Measurements from ENCODE around the gene ABHD5.
A peak's percentile ranks its signal among the peaks of the same experiment; 100 is the strongest.
"Not testable (repeated sequence)": the region's sequence is repeated elsewhere in the genome, so short reads cannot be mapped to it uniquely, and the experiment has no call there.

Gene ABHD5

GRCh38 chr3:43690400-43691119 lies at the start of gene ABHD5:
Gene ABHD5 (plus strand): TSS chr3:43690938. CDS start chr3:43690993, 55 bp downstream.
- peak; percentile 97 for DNase-seq

- no peak for DNase-seq
These were observed 49.2 kb upstream of the ABHD5 start for GRCh38 chr3:43641306-43642114.

- DNase-seq = no peak
These were observed 46.3 kb upstream of the ABHD5 start for GRCh38 chr3:43644443-43644842.

- no peak for DNase-seq
These were observed 43.2 kb upstream of the ABHD5 start for GRCh38 chr3:43647331-43648166.

- no peak for DNase-seq
These were observed 41.8 kb upstream of the ABHD5 start for GRCh38 chr3:43648957-43649356.

- no peak for DNase-seq
These were observed 41.3 kb upstream of the ABHD5 start for GRCh38 chr3:43649365-43649968.

- DNase-seq = no peak
These were observed 40.4 kb upstream of the ABHD5 start for GRCh38 chr3:43650345-43650744.

GRCh38 chr3:43656390-43656789 lies 34.3 kb upstream of the ABHD5 start:
- not testable (repeated sequence) for DNase-seq

GRCh38 chr3:43659250-43659880 lies 31.4 kb upstream of the ABHD5 start:
- no peak for DNase-seq

GRCh38 chr3:43661376-43661775 lies 29.4 kb upstream of the ABHD5 start:
- not testable (repeated sequence) for DNase-seq

GRCh38 chr3:43665011-43665410 lies 25.7 kb upstream of the ABHD5 start:
- not testable (repeated sequence) for DNase-seq

- no peak for DNase-seq
These were observed 19.9 kb upstream of the ABHD5 start for GRCh38 chr3:43670635-43671522.

GRCh38 chr3:43674345-43675085 lies 16.2 kb upstream of the ABHD5 start:
- no peak for DNase-seq

- no peak for DNase-seq
These were observed 15.1 kb upstream of the ABHD5 start for GRCh38 chr3:43675593-43675992.

- DNase-seq = no peak
These were observed 14.3 kb upstream of the ABHD5 start for GRCh38 chr3:43676441-43676840.

- DNase-seq = not testable (repeated sequence)
These were observed 12.4 kb upstream of the ABHD5 start for GRCh38 chr3:43678375-43678774.

GRCh38 chr3:43678887-43679449 lies 11.8 kb upstream of the ABHD5 start:
- not testable (repeated sequence) for DNase-seq

- DNase-seq = not testable (repeated sequence)
These were observed 9.9 kb upstream of the ABHD5 start for GRCh38 chr3:43680857-43681256.

GRCh38 chr3:43684944-43685343 lies 5.8 kb upstream of the ABHD5 start:
- DNase-seq = no peak

- no peak for DNase-seq
These were observed 4.8 kb upstream of the ABHD5 start for GRCh38 chr3:43685921-43686320.
